Fibroblast of lung (primary cell): ENCODE data around the gene HRH4.

Experiments used
- EZH2 ChIP-seq: IDR thresholded peaks from 2 replicates; pipeline ENCODE4 v1.5.1; 2012; ENCODE audit warnings: low read length, control low read depth, mild to moderate bottlenecking; ENCODE audit errors: missing control alignments
- TF ChIP-seq, protein P1 (sequence below), 2 donors: IDR thresholded peaks in 1 of 2; conservative IDR thresholded peaks in 1 of 2; 1 replicate in 1 of 2; 2 replicates in 1 of 2; pipeline ENCODE4 v1.5.1; 2011 to 2012; ENCODE audit warnings: low read length in 2 of 2, control low read depth in 1 of 2, inconsistent platforms in 1 of 2, low read depth in 1 of 2, mild to moderate bottlenecking in 1 of 2

DNA sequence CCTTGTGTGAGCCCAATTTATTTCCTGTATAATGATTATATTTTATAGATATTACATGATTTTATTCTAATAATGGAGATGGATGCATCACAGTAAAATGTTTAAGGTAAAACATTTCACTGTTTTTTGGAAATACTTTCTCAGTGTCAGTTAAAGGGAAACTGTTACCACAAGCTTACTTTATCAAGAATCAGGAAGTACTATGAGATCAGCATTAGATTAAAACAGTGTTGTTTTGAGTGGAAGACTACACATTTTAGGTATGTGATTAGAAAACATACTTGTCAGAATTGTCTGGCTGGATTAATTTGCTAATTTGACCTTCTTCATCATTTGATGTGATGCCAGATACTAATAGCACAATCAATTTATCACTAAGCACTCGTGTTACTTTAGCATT lies at the start of gene HRH4:
- TF ChIP-seq, protein P1, sequence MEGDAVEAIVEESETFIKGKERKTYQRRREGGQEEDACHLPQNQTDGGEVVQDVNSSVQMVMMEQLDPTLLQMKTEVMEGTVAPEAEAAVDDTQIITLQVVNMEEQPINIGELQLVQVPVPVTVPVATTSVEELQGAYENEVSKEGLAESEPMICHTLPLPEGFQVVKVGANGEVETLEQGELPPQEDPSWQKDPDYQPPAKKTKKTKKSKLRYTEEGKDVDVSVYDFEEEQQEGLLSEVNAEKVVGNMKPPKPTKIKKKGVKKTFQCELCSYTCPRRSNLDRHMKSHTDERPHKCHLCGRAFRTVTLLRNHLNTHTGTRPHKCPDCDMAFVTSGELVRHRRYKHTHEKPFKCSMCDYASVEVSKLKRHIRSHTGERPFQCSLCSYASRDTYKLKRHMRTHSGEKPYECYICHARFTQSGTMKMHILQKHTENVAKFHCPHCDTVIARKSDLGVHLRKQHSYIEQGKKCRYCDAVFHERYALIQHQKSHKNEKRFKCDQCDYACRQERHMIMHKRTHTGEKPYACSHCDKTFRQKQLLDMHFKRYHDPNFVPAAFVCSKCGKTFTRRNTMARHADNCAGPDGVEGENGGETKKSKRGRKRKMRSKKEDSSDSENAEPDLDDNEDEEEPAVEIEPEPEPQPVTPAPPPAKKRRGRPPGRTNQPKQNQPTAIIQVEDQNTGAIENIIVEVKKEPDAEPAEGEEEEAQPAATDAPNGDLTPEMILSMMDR (conservative IDR thresholded peaks at IDR 0.05 in 1 of 2, IDR thresholded peaks at IDR 0.05 in 1 of 2; ENCODE audit: low read depth in 1 of 2, low read length in 2 of 2): no peak
- TF ChIP-seq EZH2: no peak
